SK-N-SH (cell line): ENCODE results near the gene XCL1.

Source experiments
- CTCF ChIP-seq: fragments of 200-600 bp; sonication (generic); IDR thresholded peaks from 2 replicates; pipeline ENCODE4 v1.6.1; 2017; ENCODE audit warnings: antibody characterized with exemption, mild to moderate bottlenecking, moderate library complexity
- REST ChIP-seq: IDR thresholded peaks from 2 replicates; pipeline ENCODE4 v1.6.1; 2012; ENCODE audit warnings: mild to moderate bottlenecking, low read depth, low read length, moderate library complexity

GRCh38 chr1:168614235-168614634 is 37.8 kb downstream of the XCL1 start:
- TF ChIP-seq CTCF, result no peak
- no peak for TF ChIP-seq REST
